Thyroid gland (tissue), 4 donors: Measurements from ENCODE around the gene TICAM2. TPM values are rescaled to one million over a fixed set of nuclear protein-coding genes. Genes with fewer than 3 reads are reported as not detected.

Source experiments
- DNase-seq, 2 donors: peaks; one replicate each; pipeline ENCODE4 v3.0.0-alpha.2; 2019
- H3K27ac ChIP-seq, 3 donors: fragments of 200-600 bp; sonication (generic); 1 replicate in 2 of 3; 2 replicates in 1 of 3; pipeline ENCODE4 v1.5.1; 2016 to 2019; ENCODE audit warnings: mild to moderate bottlenecking in 1 of 3, moderate library complexity in 1 of 3
- H3K27me3 ChIP-seq: fragments of 200-600 bp; sonication (generic); one replicate; pipeline ENCODE4 v1.5.1; 2019
- H3K36me3 ChIP-seq, 2 donors: fragments of 200-600 bp; sonication (generic); one replicate each; pipeline ENCODE4 v1.5.1; 2016 to 2019
- H3K4me1 ChIP-seq, 2 donors: fragments of 200-600 bp; sonication (generic); one replicate each; pipeline ENCODE4 v1.5.1; 2017 to 2019
- H3K4me3 ChIP-seq, 3 donors: fragments of 200-600 bp; sonication (generic); replicated peaks in 1 of 3; 1 replicate in 2 of 3; 2 replicates in 1 of 3; pipeline ENCODE4 v1.5.1; 2016; ENCODE audit warnings: mild to moderate bottlenecking in 1 of 3
- H3K9me3 ChIP-seq: fragments of 200-600 bp; sonication (generic); one replicate; pipeline ENCODE4 v1.5.1; 2017
- POLR2A ChIP-seq, 2 donors: fragments of 450-650 bp; IDR thresholded peaks; one replicate each; pipeline ENCODE4 v1.6.1; 2017; ENCODE audit warnings: antibody characterized with exemption in 2 of 2, mild to moderate bottlenecking in 2 of 2, moderate library complexity in 1 of 2
- WGBS, 2 donors: methylation state at CpG; one replicate each; pipeline ENCODE4 v1.1.5; 2017; 5-methylcytosine and 5-hydroxymethylcytosine counted together
- intact Hi-C: fragments of 100-400 bp; cut with DNase I; formaldehyde crosslinking; loops from one replicate; pipeline ENCODE4 v1.15.1; 2023
- total RNA-seq, 4 donors: library from RNA; depleted of rRNA; stranded (reverse); fragments of >200 nt; gene quantifications; one replicate each; pipeline ENCODE4 v1.2.3, GENCODE V29; 2016
- TF ChIP-seq, protein P1 (sequence below), 6 experiments: fragments of 200-600 bp in 3 of 6; fragments of 450-650 bp in 3 of 6; sonication (generic) in 3 of 6; IDR thresholded peaks; one replicate each; pipeline ENCODE4 v1.5.1; 2016 to 2019; ENCODE audit warnings: antibody characterized with exemption in 6 of 6, mild to moderate bottlenecking in 2 of 6, inconsistent platforms in 1 of 6, moderate library complexity in 1 of 6

The TICAM2 gene
- total RNA-seq, 4 donors from 2014 or later, result 1.1 to 2.0 (median 1.5) TPM

DNA sequence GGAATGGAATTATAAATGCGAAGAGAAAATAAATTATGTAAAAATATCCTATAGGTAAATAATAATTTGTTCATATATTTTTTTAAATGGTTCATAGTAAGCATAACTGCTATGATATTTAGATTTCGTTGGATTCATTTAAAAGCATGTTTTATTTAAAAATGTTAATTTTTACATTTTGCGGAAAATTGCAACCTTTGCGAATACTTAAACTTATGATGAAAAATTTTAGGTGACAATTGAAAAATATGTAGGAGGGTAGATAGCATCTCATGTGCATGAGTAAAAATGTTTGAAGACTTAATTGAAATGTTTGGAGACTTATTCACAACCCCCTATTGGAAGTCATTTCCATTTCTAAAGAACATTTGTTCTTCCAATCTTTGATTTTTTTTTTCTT lies 53.6 kb downstream of the TICAM2 start:
- WGBS, 2 donors, result 93 to 96% methylated on average over 4 of the region's 4 CpGs
- H3K4me3 ChIP-seq, result no peak overlapping the region
- intact Hi-C loops, result no loop called here
- no peak for TF ChIP-seq POLR2A (IDR thresholded peaks at IDR 0.05)
- TF ChIP-seq, protein P1, sequence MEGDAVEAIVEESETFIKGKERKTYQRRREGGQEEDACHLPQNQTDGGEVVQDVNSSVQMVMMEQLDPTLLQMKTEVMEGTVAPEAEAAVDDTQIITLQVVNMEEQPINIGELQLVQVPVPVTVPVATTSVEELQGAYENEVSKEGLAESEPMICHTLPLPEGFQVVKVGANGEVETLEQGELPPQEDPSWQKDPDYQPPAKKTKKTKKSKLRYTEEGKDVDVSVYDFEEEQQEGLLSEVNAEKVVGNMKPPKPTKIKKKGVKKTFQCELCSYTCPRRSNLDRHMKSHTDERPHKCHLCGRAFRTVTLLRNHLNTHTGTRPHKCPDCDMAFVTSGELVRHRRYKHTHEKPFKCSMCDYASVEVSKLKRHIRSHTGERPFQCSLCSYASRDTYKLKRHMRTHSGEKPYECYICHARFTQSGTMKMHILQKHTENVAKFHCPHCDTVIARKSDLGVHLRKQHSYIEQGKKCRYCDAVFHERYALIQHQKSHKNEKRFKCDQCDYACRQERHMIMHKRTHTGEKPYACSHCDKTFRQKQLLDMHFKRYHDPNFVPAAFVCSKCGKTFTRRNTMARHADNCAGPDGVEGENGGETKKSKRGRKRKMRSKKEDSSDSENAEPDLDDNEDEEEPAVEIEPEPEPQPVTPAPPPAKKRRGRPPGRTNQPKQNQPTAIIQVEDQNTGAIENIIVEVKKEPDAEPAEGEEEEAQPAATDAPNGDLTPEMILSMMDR (IDR thresholded peaks at IDR 0.05), result no peak
- H3K27ac ChIP-seq, result no peak overlapping the region
- H3K4me1 ChIP-seq, result no peaks in the 10 kb centered on the region
- H3K36me3 ChIP-seq, result no peaks in the 10 kb centered on the region
- no peak for DNase-seq
- no peaks in the 10 kb centered on the region for H3K27me3 ChIP-seq
- no peaks in the 10 kb centered on the region for H3K9me3 ChIP-seq

DNA sequence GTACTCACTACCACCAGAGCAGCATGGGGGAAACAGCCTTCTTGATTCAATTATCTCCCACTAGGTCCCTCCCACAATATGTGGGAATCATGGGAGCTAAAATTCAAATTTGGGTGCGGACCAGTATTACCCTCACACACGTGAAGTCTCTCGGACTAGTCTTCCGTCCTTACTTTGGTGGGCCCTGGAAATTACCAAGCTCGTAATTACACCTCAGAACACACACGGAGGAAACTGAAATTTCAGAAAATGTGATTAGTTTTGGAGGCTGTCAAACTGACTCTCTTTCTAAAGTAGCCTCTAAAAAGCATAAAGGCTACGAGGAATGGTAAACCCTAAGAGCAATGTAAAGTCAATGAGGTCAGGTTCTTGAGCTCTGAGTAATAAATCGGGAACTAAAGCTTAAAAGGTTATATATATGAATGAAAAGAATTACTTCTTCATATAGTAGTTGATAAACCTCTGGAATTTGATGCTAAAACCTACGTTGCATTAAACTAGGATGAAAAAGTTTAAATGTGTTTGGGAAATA lies 56.9 kb downstream of the TICAM2 start:
- intact Hi-C loops, result no loop called here
- peak overlapping the region in 1 of 3 donors; percentile 3 for H3K27ac ChIP-seq
- TF ChIP-seq, protein P1 (IDR thresholded peaks at IDR 0.05), result no peak
- no peak for TF ChIP-seq POLR2A (IDR thresholded peaks at IDR 0.05)
- no peaks in the 10 kb centered on the region for H3K9me3 ChIP-seq
- H3K4me1 ChIP-seq, result peaks cover 13 to 14% of the 10 kb centered on the region in 2 donors
- H3K27me3 ChIP-seq, result no peaks in the 10 kb centered on the region
- DNase-seq, result no peak
- no peak overlapping the region for H3K4me3 ChIP-seq
- WGBS, 2 donors, result 98 to 99% methylated on average over 9 of the region's 9 CpGs
- no peaks in the 10 kb centered on the region for H3K36me3 ChIP-seq

DNA sequence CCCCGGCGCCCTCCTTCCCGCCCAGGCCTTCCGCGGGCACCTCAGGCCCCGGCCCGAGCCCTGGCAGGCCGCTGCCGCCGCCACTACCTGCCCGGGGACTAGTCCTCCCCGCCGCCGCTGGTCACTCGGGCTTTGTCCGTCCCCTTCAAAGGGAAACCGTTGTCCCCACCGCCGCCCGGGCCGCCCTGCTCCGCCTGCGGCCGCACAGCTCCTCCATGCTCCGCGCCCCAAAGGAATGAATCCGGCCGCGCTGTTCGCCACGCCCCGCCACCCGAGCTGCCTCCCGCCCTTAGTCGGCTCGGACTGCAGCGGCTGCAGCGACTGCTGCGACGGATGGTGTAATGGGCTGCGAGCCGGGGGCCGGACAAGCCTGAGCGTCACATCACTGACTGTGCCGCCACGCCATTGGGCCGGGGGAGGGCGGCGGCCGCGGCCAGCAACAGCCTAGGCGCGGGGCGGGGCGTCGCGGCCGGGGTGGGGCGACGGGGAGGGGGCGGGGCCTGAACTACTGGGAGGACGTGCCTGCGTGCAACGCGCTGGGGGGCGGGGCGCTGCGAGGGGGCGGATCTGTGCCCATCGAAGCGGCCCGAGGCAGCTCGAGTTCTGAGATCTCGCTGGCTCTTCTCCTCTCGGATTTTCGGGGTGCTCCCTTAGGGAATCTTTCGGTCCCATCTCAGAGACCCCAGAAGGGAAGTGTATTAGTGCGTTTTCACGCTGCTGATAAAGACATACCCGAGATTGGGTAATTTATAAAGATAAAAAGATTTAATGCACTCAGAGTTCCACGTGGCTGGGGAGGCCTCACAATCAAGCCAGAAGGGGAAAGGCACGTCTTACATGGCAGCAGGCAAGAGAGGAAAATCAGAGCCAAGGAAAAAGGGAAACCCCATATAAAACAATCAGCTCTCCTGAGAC lies 57.6 kb downstream of the TICAM2 start, which contains the start of gene FEM1C:
Gene FEM1C (minus strand): TSS at position 340 of the 915 bp plus-strand sequence. CDS start 1,282 bp downstream, outside the sequence.
- Histone ChIP-seq H3K27me3 (no peaks in the 10 kb centered on the region), H3K27ac (peak within 1 kb of the TSS; percentile 95 to 99 (median 96)), H3K9me3 (no peaks in the 10 kb centered on the region), H3K36me3 (no peaks in the 10 kb centered on the region), H3K4me3 (peak within 1 kb of the TSS; percentile 64 to 85 (median 69)), H3K4me1 (peaks cover 20 to 21% of the 10 kb centered on the region in 2 donors)
- TF ChIP-seq, protein P1 (IDR thresholded peaks at IDR 0.05), result peak in 1 of 6 experiments; percentile 3
- TF ChIP-seq POLR2A (IDR thresholded peaks at IDR 0.05), result peak; percentile 96 to 100
- peak; percentile 97 for DNase-seq
- 2 to 4% methylated on average over 26 to 46 of the region's 82 CpGs for WGBS, 2 donors
- intact Hi-C loops, result no loop called here

DNA sequence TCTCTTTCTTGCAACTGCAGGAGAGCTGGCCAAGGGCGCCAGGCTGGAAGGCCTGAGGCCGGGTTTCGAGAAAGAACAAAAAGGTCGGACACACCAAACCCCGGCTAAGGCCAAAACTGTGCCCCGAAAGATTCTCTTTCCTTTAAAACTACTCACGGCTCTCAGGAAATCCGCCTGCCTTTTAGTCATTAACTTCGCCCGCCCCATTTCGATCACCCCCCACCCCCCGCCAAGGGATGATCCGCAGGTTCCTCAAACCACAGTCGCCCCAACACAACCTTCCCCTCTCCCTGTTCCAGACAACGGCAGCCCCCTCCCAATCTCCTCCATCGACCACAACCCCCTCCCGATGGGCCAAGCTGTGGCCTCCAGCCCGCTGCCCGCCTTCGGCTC lies 58.2 kb downstream of the TICAM2 start:
- peaks cover 27% of the 10 kb centered on the region in 2 donors for H3K4me1 ChIP-seq
- no peaks in the 10 kb centered on the region for H3K27me3 ChIP-seq
- peak overlapping the region; percentile 95 to 99 (median 96) for H3K27ac ChIP-seq
- no peaks in the 10 kb centered on the region for H3K36me3 ChIP-seq
- intact Hi-C loops, result no loop called here
- WGBS, 2 donors, result 1 to 2% methylated on average over 19 to 20 of the region's 20 CpGs
- H3K9me3 ChIP-seq, result no peaks in the 10 kb centered on the region
- H3K4me3 ChIP-seq, result peak overlapping the region; percentile 64 to 85 (median 69)
- peak; percentile 50 to 54 for DNase-seq
- no peak for TF ChIP-seq POLR2A (IDR thresholded peaks at IDR 0.05)
- TF ChIP-seq, protein P1 (IDR thresholded peaks at IDR 0.05), result no peak
